AG04449 (cell line): ENCODE data around the gene AMOTL2.

Source experiments
- CTCF ChIA-PET: fragments of 350-600 bp; formaldehyde crosslinking; extraction: SDS; loops from one replicate; lab custom pipeline; 2021; ENCODE audit warnings: antibody characterized with exemption; lab: Yijun Ruan, JAX
- POLR2A ChIA-PET: fragments of 400-600, 350-600 bp; formaldehyde crosslinking; extraction: SDS; loops from one replicate; lab custom pipeline; 2020; ENCODE audit warnings: antibody characterized with exemption, inconsistent platforms; lab: Yijun Ruan, JAX
- DNase-seq: peaks from one replicate; pipeline ENCODE4 v3.0.0-alpha.2; 2010; ENCODE audit warnings: low read depth, low spot score
- H3K4me3 ChIP-seq: 2 replicates; pipeline ENCODE4 v1.5.1; 2011; ENCODE audit warnings: low read depth, mild to moderate bottlenecking, control low read depth, low read length
- CTCF ChIP-seq: IDR thresholded peaks from one replicate; pipeline ENCODE4 v1.5.1; 2011; ENCODE audit warnings: mild to moderate bottlenecking, moderate library complexity, low read length, control low read depth, inconsistent platforms; ENCODE audit not compliant: insufficient read depth; ENCODE audit errors: missing control alignments

AMOTL2 gene

GRCh38 chr3:134362670-134363380, 11.4 kb downstream of the AMOTL2 start:
- H3K4me3 ChIP-seq: no peak overlapping the region
- ChIA-PET CTCF (interaction anchor here (1.0 to 24.4 kb wide), 9 partner anchors 8 to 116 kb away, joined by 3 to 424 read pairs (median 5); no protein-coding TSS in a partner anchor), POLR2A (interaction anchor here (0.6 to 13.6 kb wide), 15 partner anchors 9 to 120 kb away, joined by 3 to 172 read pairs (median 15); partner anchors contain the start of gene AMOTL2)
- no peak for TF ChIP-seq CTCF
- DNase-seq: no peak

- ChIA-PET CTCF (interaction anchor here (1.1 to 24.4 kb wide), 5 partner anchors 11 to 116 kb away, joined by 3 to 424 read pairs (median 5); no protein-coding TSS in a partner anchor), POLR2A (interaction anchor here (1.1 to 13.6 kb wide), 8 partner anchors 11 to 121 kb away, joined by 4 to 172 read pairs (median 20); partner anchors contain the start of gene AMOTL2)
- TF ChIP-seq CTCF: no peak
- DNase-seq: no peak
- H3K4me3 ChIP-seq: no peak overlapping the region
Observed at GRCh38 chr3:134362221-134362620, 12.0 kb downstream of the AMOTL2 start.

GRCh38 chr3:134361162-134361835, 12.9 kb downstream of the AMOTL2 start:
- ChIA-PET POLR2A (interaction anchor here (0.7 to 5.1 kb wide), 6 partner anchors 10 to 112 kb away, joined by 3 to 60 read pairs (median 4); partner anchors contain the start of gene AMOTL2), CTCF (interaction anchor here (1.0 to 24.4 kb wide), 4 partner anchors 9 to 117 kb away, joined by 3 to 424 read pairs (median 12); no protein-coding TSS in a partner anchor)

GRCh38 chr3:134360046-134360445, 14.2 kb downstream of the AMOTL2 start:
- ChIA-PET CTCF (interaction anchor here (1.0 to 24.4 kb wide), 6 partner anchors 10 to 118 kb away, joined by 3 to 424 read pairs (median 6); no protein-coding TSS in a partner anchor), POLR2A (interaction anchor here (0.6 to 2.0 kb wide), 3 partner anchors 8 to 126 kb away, joined by 3 to 7 read pairs (median 3); partner anchors contain the start of genes ANAPC13 and CEP63)
- TF ChIP-seq CTCF: no peak
- H3K4me3 ChIP-seq: no peak overlapping the region
- DNase-seq: no peak

More at GRCh38 chr3:134361162-134361835, 12.9 kb downstream of the AMOTL2 start:
- TF ChIP-seq CTCF: no peak
- no peak overlapping the region for H3K4me3 ChIP-seq
- no peak for DNase-seq

GRCh38 chr3:134359121-134360010, 14.9 kb downstream of the AMOTL2 start:
- POLR2A ChIA-PET: interaction anchor here (1.1 to 3.6 kb wide), 11 partner anchors 8 to 124 kb away, joined by 4 to 25 read pairs (median 9); partner anchors contain the start of gene AMOTL2

More at GRCh38 chr3:134359121-134360010, 14.9 kb downstream of the AMOTL2 start:
- no peak for TF ChIP-seq CTCF
- CTCF ChIA-PET: interaction anchor here (1.0 to 24.4 kb wide), 10 partner anchors 11 to 119 kb away, joined by 3 to 424 read pairs (median 4); no protein-coding TSS in a partner anchor
- DNase-seq: no peak
- no peak overlapping the region for H3K4me3 ChIP-seq
